Osteoblast (primary cell): ENCODE data around the gene HAND1. TPM values are rescaled to one million over a fixed set of nuclear protein-coding genes. Genes with fewer than 3 reads are reported as not detected.

ENCODE experiments used
- DNase-seq: peaks from one replicate; pipeline ENCODE4 v3.0.0; 2011; ENCODE audit warnings: low spot score, mixed read lengths; ENCODE audit not compliant: insufficient read length; ENCODE audit errors: missing footprints
- H2AFZ ChIP-seq: 2 replicates; pipeline ENCODE4 v1.6.0; 2011; ENCODE audit warnings: mild to moderate bottlenecking, low read length
- H3K27ac ChIP-seq: 2 replicates; pipeline ENCODE4 v1.5.1; 2011; ENCODE audit warnings: mild to moderate bottlenecking, low read depth, low read length, moderate library complexity
- H3K27me3 ChIP-seq: 2 replicates; pipeline ENCODE4 v1.6.0; 2012; ENCODE audit warnings: mild to moderate bottlenecking, control low read depth, inconsistent platforms, low read length, moderate library complexity; ENCODE audit not compliant: insufficient read depth
- H3K36me3 ChIP-seq: 2 replicates; pipeline ENCODE4 v1.5.1; 2011; ENCODE audit warnings: mild to moderate bottlenecking, low read length, control low read depth, moderate library complexity; ENCODE audit not compliant: insufficient read depth
- H3K4me1 ChIP-seq: 2 replicates; pipeline ENCODE4 v1.5.1; 2011; ENCODE audit warnings: mild to moderate bottlenecking, low read length, control low read depth, moderate library complexity; ENCODE audit not compliant: insufficient read depth
- H3K4me2 ChIP-seq: 2 replicates; pipeline ENCODE4 v1.6.0; 2011; ENCODE audit warnings: mild to moderate bottlenecking, low read length; ENCODE audit not compliant: insufficient read depth
- H3K4me3 ChIP-seq: fragments of 200-600 bp; sonication (generic); 3 replicates; pipeline ENCODE4 v1.5.1; 2012; ENCODE audit warnings: mild to moderate bottlenecking, low read length, inconsistent platforms; ENCODE audit not compliant: insufficient read depth
- H3K79me2 ChIP-seq: 2 replicates; pipeline ENCODE4 v1.6.0; 2012; ENCODE audit warnings: mild to moderate bottlenecking, low read length, control low read depth, inconsistent platforms; ENCODE audit not compliant: insufficient read depth
- H3K9me3 ChIP-seq: 2 replicates; pipeline ENCODE4 v1.5.1; 2011; ENCODE audit warnings: low read depth, low read length, control low read depth
- H4K20me1 ChIP-seq: 2 replicates; pipeline ENCODE4 v1.6.0; 2012; ENCODE audit warnings: mild to moderate bottlenecking, low read length, control low read depth; ENCODE audit not compliant: insufficient read depth
- total RNA-seq: library from RNA; depleted of rRNA; stranded (reverse); fragments of >200 nt; gene quantifications from 2 replicates; pipeline ENCODE4 v1.2.3, GENCODE V29; 2012
- TF ChIP-seq, protein P1 (sequence below): IDR thresholded peaks from 2 replicates; pipeline ENCODE4 v1.5.1; 2011; ENCODE audit warnings: mild to moderate bottlenecking, low read depth, low read length, moderate library complexity; ENCODE audit errors: extremely low read depth

The HAND1 gene
- total RNA-seq, 1 donor, result not detected

DNA sequence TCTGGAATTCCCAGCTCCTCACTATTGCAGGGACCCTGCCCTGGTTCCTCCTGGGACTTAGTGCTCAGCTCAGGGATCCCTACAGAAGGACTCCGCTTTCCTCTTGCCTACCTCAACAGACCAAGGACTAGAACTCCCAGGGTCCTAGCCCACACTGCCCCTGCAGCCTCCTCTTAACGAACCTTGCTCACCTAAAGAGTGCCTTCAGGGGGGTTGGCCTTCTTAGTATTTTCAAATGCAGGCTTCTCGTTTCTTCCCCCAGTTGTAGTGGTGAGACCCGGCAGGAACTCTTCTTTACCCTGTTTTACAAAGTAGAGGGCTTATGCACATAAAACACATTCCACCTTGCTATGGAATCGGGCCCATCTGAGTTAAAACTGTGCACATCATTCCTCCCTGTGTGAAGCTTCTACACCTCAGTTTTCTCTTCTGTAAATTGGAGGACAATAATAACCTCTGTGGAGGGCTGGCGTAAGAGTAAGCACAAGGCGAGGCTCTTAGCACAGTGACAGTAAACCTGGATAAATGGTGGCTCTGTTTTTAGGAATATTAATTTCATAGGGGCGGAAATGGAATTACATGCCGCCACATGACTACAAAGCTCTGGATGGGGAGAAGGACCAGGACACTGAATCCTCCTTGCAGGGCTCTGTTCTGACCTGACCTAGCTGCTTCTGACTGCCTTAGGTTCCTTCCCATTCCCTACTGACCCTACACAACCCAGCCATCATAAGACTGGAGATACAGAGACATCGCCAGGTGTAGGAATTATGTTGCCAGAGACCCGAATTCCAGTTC is 3.8 kb upstream of the HAND1 start:
- Histone ChIP-seq H3K4me3 (no peak overlapping the region), H3K79me2 (no peaks in the 10 kb centered on the region), H3K27ac (no peak overlapping the region), H3K4me2 (no peak overlapping the region), H3K36me3 (no peaks in the 10 kb centered on the region), H3K9me3 (no peaks in the 10 kb centered on the region), H2AFZ (no peak overlapping the region), H3K27me3 (peaks cover 98% of the 10 kb centered on the region), H3K4me1 (no peaks in the 10 kb centered on the region), H4K20me1 (peaks cover 3% of the 10 kb centered on the region)
- DNase-seq, result no peak
- TF ChIP-seq, protein P1, sequence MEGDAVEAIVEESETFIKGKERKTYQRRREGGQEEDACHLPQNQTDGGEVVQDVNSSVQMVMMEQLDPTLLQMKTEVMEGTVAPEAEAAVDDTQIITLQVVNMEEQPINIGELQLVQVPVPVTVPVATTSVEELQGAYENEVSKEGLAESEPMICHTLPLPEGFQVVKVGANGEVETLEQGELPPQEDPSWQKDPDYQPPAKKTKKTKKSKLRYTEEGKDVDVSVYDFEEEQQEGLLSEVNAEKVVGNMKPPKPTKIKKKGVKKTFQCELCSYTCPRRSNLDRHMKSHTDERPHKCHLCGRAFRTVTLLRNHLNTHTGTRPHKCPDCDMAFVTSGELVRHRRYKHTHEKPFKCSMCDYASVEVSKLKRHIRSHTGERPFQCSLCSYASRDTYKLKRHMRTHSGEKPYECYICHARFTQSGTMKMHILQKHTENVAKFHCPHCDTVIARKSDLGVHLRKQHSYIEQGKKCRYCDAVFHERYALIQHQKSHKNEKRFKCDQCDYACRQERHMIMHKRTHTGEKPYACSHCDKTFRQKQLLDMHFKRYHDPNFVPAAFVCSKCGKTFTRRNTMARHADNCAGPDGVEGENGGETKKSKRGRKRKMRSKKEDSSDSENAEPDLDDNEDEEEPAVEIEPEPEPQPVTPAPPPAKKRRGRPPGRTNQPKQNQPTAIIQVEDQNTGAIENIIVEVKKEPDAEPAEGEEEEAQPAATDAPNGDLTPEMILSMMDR, result no peak

DNA sequence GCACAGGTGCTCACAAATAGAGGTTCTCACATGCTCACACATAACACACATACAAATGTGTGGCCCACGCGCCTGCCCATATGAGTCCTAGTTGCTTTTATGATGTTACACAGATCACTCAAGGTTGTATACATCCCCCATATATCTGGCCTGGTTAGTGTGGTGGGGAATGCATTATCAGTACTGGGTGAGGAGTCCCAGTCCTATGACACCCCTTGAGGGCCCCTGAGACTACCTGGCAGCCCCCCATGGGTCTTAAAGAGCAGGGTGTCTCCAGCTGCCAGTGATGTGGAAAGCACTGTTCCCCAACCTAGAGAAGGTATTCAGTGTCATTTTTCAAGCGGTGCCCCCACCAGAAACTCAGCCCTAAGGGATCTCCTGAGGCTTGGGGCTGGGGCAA is 2.8 kb upstream of the HAND1 start:
- H3K79me2 ChIP-seq, result no peaks in the 10 kb centered on the region
- no peak overlapping the region for H2AFZ ChIP-seq
- no peaks in the 10 kb centered on the region for H3K9me3 ChIP-seq
- H3K4me3 ChIP-seq, result no peak overlapping the region
- TF ChIP-seq, protein P1, result no peak
- no peaks in the 10 kb centered on the region for H3K4me1 ChIP-seq
- no peak overlapping the region for H3K27ac ChIP-seq
- H3K4me2 ChIP-seq, result no peak overlapping the region
- no peak for DNase-seq
- no peaks in the 10 kb centered on the region for H4K20me1 ChIP-seq
- H3K27me3 ChIP-seq, result peaks cover 98% of the 10 kb centered on the region
- no peaks in the 10 kb centered on the region for H3K36me3 ChIP-seq

DNA sequence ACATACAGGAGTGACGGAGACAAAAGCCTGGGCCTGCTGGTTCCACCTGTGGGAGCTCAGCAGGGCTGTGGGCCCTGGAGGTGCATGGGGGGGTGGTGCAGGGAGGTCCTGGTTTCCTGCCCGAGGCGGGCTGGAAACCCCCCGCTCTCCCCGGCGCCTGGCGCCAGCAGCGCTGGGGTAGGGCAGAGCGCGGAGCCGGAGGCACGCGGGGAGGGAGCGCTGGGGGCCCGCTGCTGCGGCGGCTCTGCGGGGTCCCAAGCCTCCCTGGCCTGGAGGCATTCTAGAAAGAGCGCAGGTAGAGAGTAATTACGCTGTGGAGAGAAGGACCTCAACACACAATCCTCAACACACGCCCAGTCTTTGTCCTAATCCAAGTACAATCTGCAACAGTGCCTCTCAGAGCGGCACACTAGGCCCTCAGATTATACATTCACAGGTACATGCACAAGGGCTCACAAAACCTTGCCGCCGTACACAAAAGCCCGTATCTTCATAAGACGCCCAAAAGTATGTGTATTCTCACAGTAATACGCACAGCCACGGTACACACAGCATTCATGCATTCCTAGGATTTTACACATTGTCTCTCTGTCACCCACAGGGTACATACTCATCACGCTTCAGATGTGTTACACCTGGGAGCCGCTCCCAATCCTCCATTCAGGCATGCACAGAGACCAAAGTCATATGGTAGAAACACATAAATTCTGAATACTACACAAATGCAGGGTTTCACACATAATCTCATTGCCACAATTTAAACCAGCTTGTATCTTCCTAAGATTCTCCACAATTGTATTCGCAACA is 2.1 kb upstream of the HAND1 start:
- Histone ChIP-seq H3K79me2 (no peaks in the 10 kb centered on the region), H3K4me2 (no peak overlapping the region), H4K20me1 (no peaks in the 10 kb centered on the region), H3K9me3 (no peaks in the 10 kb centered on the region), H3K27ac (no peak overlapping the region), H2AFZ (no peak overlapping the region), H3K36me3 (no peaks in the 10 kb centered on the region), H3K4me3 (no peak overlapping the region), H3K27me3 (peaks cover 98% of the 10 kb centered on the region), H3K4me1 (no peaks in the 10 kb centered on the region)
- no peak for DNase-seq
- TF ChIP-seq, protein P1, result no peak
